SK-N-SH treated with all-trans-retinoic acid at 6 μM for 48 hours (cell line): Measurements from ENCODE around the gene NUP214.

Experiments used
- ARNTL ChIP-seq: fragments of 450-650 bp; formaldehyde crosslinking; IDR thresholded peaks from 2 replicates; pipeline ENCODE4 v1.5.0; 2020; ENCODE audit warnings: low read depth, mild to moderate bottlenecking, moderate library complexity, borderline replicate concordance
- CREB5 ChIP-seq: fragments of 250-450 bp; sonication (Bioruptor Pico); IDR thresholded peaks from 2 replicates; pipeline ENCODE4 v1.5.1; 2020; ENCODE audit warnings: low read depth, mild to moderate bottlenecking, moderate library complexity
- ISL1 ChIP-seq: fragments of 250-450 bp; sonication (Bioruptor Pico); IDR thresholded peaks from 2 replicates; pipeline ENCODE4 v2.1.2; 2022; ENCODE audit warnings: mild to moderate bottlenecking, moderate library complexity
- PATZ1 ChIP-seq: fragments of 250-450 bp; sonication (Bioruptor Pico); IDR thresholded peaks from 2 replicates; pipeline ENCODE4 v1.8.0; 2020; ENCODE audit warnings: mild to moderate bottlenecking, moderate library complexity, borderline replicate concordance
- PPARA ChIP-seq: fragments of 250-450 bp; sonication (Bioruptor Pico); IDR thresholded peaks from 2 replicates; pipeline ENCODE4 v1.5.0; 2020; ENCODE audit warnings: mild to moderate bottlenecking, borderline replicate concordance
- TCF4 ChIP-seq: fragments of 250-450 bp; sonication (Bioruptor Pico); IDR thresholded peaks from 2 replicates; pipeline ENCODE4 v1.8.0; 2021; ENCODE audit warnings: mild to moderate bottlenecking, moderate library complexity, borderline replicate concordance
- ZFP3 ChIP-seq: fragments of 250-450 bp; sonication (Bioruptor Pico); IDR thresholded peaks from 2 replicates; pipeline ENCODE4 v1.5.0; 2020; ENCODE audit warnings: mild to moderate bottlenecking, moderate library complexity
- ZNF565 ChIP-seq: fragments of 450-650 bp; formaldehyde crosslinking; conservative IDR thresholded peaks from 2 replicates; pipeline ENCODE4 v1.5.0; 2020; ENCODE audit warnings: low read depth, mild to moderate bottlenecking, moderate library complexity

GRCh38 chr9:131203431-131204218 lies 78.2 kb downstream of the NUP214 start:
- TF ChIP-seq TCF4 (CRISPR knock-in tag): no peak
- no peak for TF ChIP-seq ZNF565 (CRISPR knock-in tag)
- TF ChIP-seq ZFP3 (CRISPR knock-in tag): no peak
- TF ChIP-seq PATZ1: no peak
- no peak for TF ChIP-seq ISL1
- TF ChIP-seq CREB5: no peak
- no peak for TF ChIP-seq ARNTL (CRISPR knock-in tag)
- TF ChIP-seq PPARA (CRISPR knock-in tag): no peak
